T-cell (primary cell): ENCODE measurements around the gene MAP3K10. TPM values are rescaled to one million over a fixed set of nuclear protein-coding genes. Genes with fewer than 3 reads are reported as not detected.
"Not testable (repeated sequence)": the region's sequence is repeated elsewhere in the genome, so short reads cannot be mapped to it uniquely, and the experiment has no call there.

Source experiments
- ATAC-seq, 4 experiments: fragments of 200-7000 bp in 3 of 4; fragments of 150-1000 bp in 1 of 4; cut with Tn5 transposase; replicated peaks in 1 of 4; 1 replicate in 3 of 4; 2 replicates in 1 of 4; pipeline ENCODE4 v1.10.0; 2021; ENCODE audit warnings: moderate library complexity in 3 of 4, mild to moderate bottlenecking in 2 of 4, moderate number of reproducible peaks in 1 of 4
- CTCF ChIA-PET, 2 donors: fragments of 300-600 bp; sonication (Branson Sonifier 250); formaldehyde crosslinking; loops; one replicate each; lab custom pipeline; 2022; ENCODE audit warnings: antibody characterized with exemption in 2 of 2; lab: Charles Lee
- POLR2A ChIA-PET, 2 donors: fragments of 300-600 bp; sonication (Branson Sonifier 250); formaldehyde crosslinking; loops; one replicate each; lab custom pipeline; 2022; ENCODE audit warnings: antibody characterized with exemption in 2 of 2; lab: Charles Lee
- DNase-seq, 35 experiments: peaks; one replicate each; pipeline versions ENCODE4 v3.0.0 to v3.0.0-alpha.2; 2013 to 2023
- H3K27ac ChIP-seq: one replicate; pipeline ENCODE4 v1.5.1; 2013; ENCODE audit warnings: low read length
- H3K27me3 ChIP-seq, 2 experiments: replicated peaks in 1 of 2; 1 replicate in 1 of 2; 2 replicates in 1 of 2; pipeline versions ENCODE4 v1.6.1 to v1.7.0; 2013; ENCODE audit warnings: low read length in 1 of 2, mixed read lengths in 1 of 2; ENCODE audit not compliant: control insufficient read depth in 2 of 2, insufficient read depth in 2 of 2; ENCODE audit errors: extremely low read depth in 1 of 2
- H3K36me3 ChIP-seq, 2 donors: 1 replicate in 1 of 2; 2 replicates in 1 of 2; pipeline versions ENCODE4 v1.6.1 to v1.7.0; 2013; ENCODE audit warnings: low read length in 1 of 2; ENCODE audit not compliant: control insufficient read depth in 2 of 2, insufficient read depth in 1 of 2; ENCODE audit errors: extremely low read depth in 1 of 2
- H3K4me1 ChIP-seq, 2 experiments: 1 replicate in 1 of 2; 2 replicates in 1 of 2; pipeline versions ENCODE4 v1.6.1 to v1.7.0; 2013; ENCODE audit warnings: low read length in 2 of 2, mixed read lengths in 1 of 2; ENCODE audit not compliant: insufficient read depth in 2 of 2, control insufficient read depth in 1 of 2; ENCODE audit errors: extremely low read depth in 1 of 2
- H3K4me3 ChIP-seq, 2 donors: 1 replicate in 1 of 2; 2 replicates in 1 of 2; pipeline versions ENCODE4 v1.5.1 to v1.7.0; 2013; ENCODE audit warnings: mild to moderate bottlenecking in 2 of 2, low read length in 1 of 2, moderate library complexity in 1 of 2; ENCODE audit not compliant: control insufficient read depth in 1 of 2; ENCODE audit errors: extremely low read depth in 1 of 2
- H3K9me3 ChIP-seq: 2 replicates; pipeline ENCODE4 v1.7.0; 2013
- H3K27ac Mint-ChIP-seq, 2 donors: one replicate each; pipeline ENCODE4 v1.8.0; 2020 to 2021; ENCODE audit warnings: mild to moderate bottlenecking in 2 of 2, mixed read lengths in 2 of 2
- H3K27me3 Mint-ChIP-seq, 2 donors: one replicate each; pipeline ENCODE4 v1.8.0; 2021 to 2022; ENCODE audit warnings: mixed read lengths in 2 of 2
- H3K36me3 Mint-ChIP-seq: one replicate; pipeline ENCODE4 v1.8.0; 2021; ENCODE audit warnings: mixed read lengths
- H3K4me1 Mint-ChIP-seq, 3 donors: one replicate each; pipeline ENCODE4 v1.8.0; 2020 to 2022; ENCODE audit warnings: mixed read lengths in 3 of 3, mild to moderate bottlenecking in 1 of 3
- H3K4me3 Mint-ChIP-seq, 3 donors: one replicate each; pipeline ENCODE4 v1.8.0; 2020 to 2022; ENCODE audit warnings: mild to moderate bottlenecking in 3 of 3, mixed read lengths in 3 of 3, moderate library complexity in 3 of 3
- H3K9me3 Mint-ChIP-seq, 3 donors: one replicate each; pipeline ENCODE4 v1.8.0; 2020 to 2022; ENCODE audit warnings: mixed read lengths in 3 of 3
- WGBS: methylation state at CpG from one replicate; pipeline ENCODE4 v1.1.5; 2013; ENCODE audit warnings: missing lambda C conversion rate; ENCODE audit not compliant: insufficient coverage; 5-methylcytosine and 5-hydroxymethylcytosine counted together
- total RNA-seq, 35 experiments: library from RNA in 6 of 35; stranded (reverse) in 6 of 35; fragments of 120-200 nt in 1 of 35; gene quantifications; one replicate each; pipeline versions ENCODE4 v1.2.1 to v1.2.4 and lab custom pipeline; 2013 to 2026

Gene MAP3K10
- total RNA-seq, 5 donors from 2014 or later (not counting 1 experiment from before 2014, with no cell fraction given) = 20.9 to 39.6 (median 33.0) TPM

- H3K27me3 ChIP-seq, H3K4me1 Mint-ChIP-seq, H3K36me3 ChIP-seq, H3K9me3 Mint-ChIP-seq, H3K4me1 ChIP-seq, POLR2A ChIA-PET, H3K27ac ChIP-seq, H3K9me3 ChIP-seq, DNase-seq, H3K36me3 Mint-ChIP-seq, H3K4me3 ChIP-seq, H3K4me3 Mint-ChIP-seq, H3K27ac Mint-ChIP-seq, ATAC-seq, H3K27me3 Mint-ChIP-seq: not testable (repeated sequence)
- CTCF ChIA-PET = interaction anchor here in 1 of 2 donors (0.6 kb wide), 1 partner anchor 15 kb away, joined by 4 read pairs; no protein-coding TSS in a partner anchor
- WGBS = 85% methylated on average over 23 of the region's 30 CpGs
Observed at GRCh38 chr19:40169482-40170302, 21.5 kb upstream of the MAP3K10 start.

GRCh38 chr19:40170303-40170989 lies 20.8 kb upstream of the MAP3K10 start:
- H3K4me1 ChIP-seq, H3K4me1 Mint-ChIP-seq, H3K27me3 Mint-ChIP-seq, H3K4me3 Mint-ChIP-seq, H3K27ac ChIP-seq, H3K27me3 ChIP-seq, H3K36me3 Mint-ChIP-seq, H3K36me3 ChIP-seq, POLR2A ChIA-PET, H3K27ac Mint-ChIP-seq, DNase-seq, H3K9me3 Mint-ChIP-seq, H3K9me3 ChIP-seq, H3K4me3 ChIP-seq, ATAC-seq: not testable (repeated sequence)
- WGBS = 81% methylated on average over 30 of the region's 39 CpGs
- CTCF ChIA-PET = interaction anchor here in 1 of 2 donors (0.6 kb wide), 1 partner anchor 15 kb away, joined by 4 read pairs; no protein-coding TSS in a partner anchor

GRCh38 chr19:40171293-40171692 lies 19.9 kb upstream of the MAP3K10 start:
- H3K4me3 Mint-ChIP-seq, H3K27me3 Mint-ChIP-seq, H3K36me3 ChIP-seq, H3K9me3 ChIP-seq, H3K27ac ChIP-seq, ATAC-seq, H3K4me1 Mint-ChIP-seq, H3K36me3 Mint-ChIP-seq, DNase-seq, CTCF ChIA-PET, H3K27me3 ChIP-seq, H3K27ac Mint-ChIP-seq, H3K4me1 ChIP-seq, H3K4me3 ChIP-seq, H3K9me3 Mint-ChIP-seq: not testable (repeated sequence)
- POLR2A ChIA-PET = interaction anchor here in 1 of 2 donors (0.5 kb wide), 1 partner anchor 19 kb away, joined by 5 read pairs; no protein-coding TSS in a partner anchor
- 88% methylated on average over 4 of the region's 4 CpGs for WGBS

GRCh38 chr19:40174092-40174491 lies 17.1 kb upstream of the MAP3K10 start:
- H3K27me3 Mint-ChIP-seq = peaks cover 0 to 6% of the 10 kb centered on the region in 2 donors
- ChIA-PET CTCF (no interaction called here), POLR2A (no interaction called here)
- no CpG with 5 or more reads among the region's 4 CpGs for WGBS
- Histone ChIP-seq H3K9me3 (no peaks in the 10 kb centered on the region), H3K36me3 (no peaks in the 10 kb centered on the region), H3K27me3 (no peaks in the 10 kb centered on the region), H3K27ac (no peak overlapping the region), H3K4me1 (no peaks in the 10 kb centered on the region), H3K4me3 (no peak overlapping the region)
- ATAC-seq (no peak), DNase-seq (no peak)
- H3K4me1 Mint-ChIP-seq = no peaks in the 10 kb centered on the region
- H3K27ac Mint-ChIP-seq = no peak overlapping the region
- no peak overlapping the region for H3K4me3 Mint-ChIP-seq
- H3K36me3 Mint-ChIP-seq = no peaks in the 10 kb centered on the region
- no peaks in the 10 kb centered on the region for H3K9me3 Mint-ChIP-seq

- H3K36me3 Mint-ChIP-seq = no peaks in the 10 kb centered on the region
- ATAC-seq (no peak), DNase-seq (no peak)
- 100% methylated on average over 1 of the region's 5 CpGs for WGBS
- POLR2A ChIA-PET = no interaction called here
- H3K27me3 Mint-ChIP-seq = peaks cover 0 to 16% of the 10 kb centered on the region in 2 donors
- H3K4me3 Mint-ChIP-seq = no peak overlapping the region
- H3K4me3 ChIP-seq = no peak overlapping the region
- H3K4me1 Mint-ChIP-seq = no peaks in the 10 kb centered on the region
- H3K9me3 ChIP-seq = no peaks in the 10 kb centered on the region
- H3K9me3 Mint-ChIP-seq = no peaks in the 10 kb centered on the region
- no peak overlapping the region for H3K27ac ChIP-seq
- H3K27me3 ChIP-seq = peaks cover 2 to 9% of the 10 kb centered on the region in 2 experiments
- H3K4me1 ChIP-seq = no peaks in the 10 kb centered on the region
- no peak overlapping the region for H3K27ac Mint-ChIP-seq
- CTCF ChIA-PET = no interaction called here
- no peaks in the 10 kb centered on the region for H3K36me3 ChIP-seq
Observed at GRCh38 chr19:40175820-40176219, 15.4 kb upstream of the MAP3K10 start.

GRCh38 chr19:40177286-40178070 lies 13.7 kb upstream of the MAP3K10 start:
- peaks cover 0 to 16% of the 10 kb centered on the region in 2 donors for H3K27me3 Mint-ChIP-seq
- POLR2A ChIA-PET = no interaction called here
- ATAC-seq (no peak), DNase-seq (no peak)
- CTCF ChIA-PET = no interaction called here
- no peak overlapping the region for H3K27ac ChIP-seq
- no peak overlapping the region for H3K27ac Mint-ChIP-seq
- no peaks in the 10 kb centered on the region for H3K36me3 Mint-ChIP-seq
- no peaks in the 10 kb centered on the region for H3K4me1 ChIP-seq
- H3K9me3 ChIP-seq = no peaks in the 10 kb centered on the region
- H3K36me3 ChIP-seq = no peaks in the 10 kb centered on the region
- peaks cover 2 to 10% of the 10 kb centered on the region in 2 experiments for H3K27me3 ChIP-seq
- no peaks in the 10 kb centered on the region for H3K9me3 Mint-ChIP-seq
- 94% methylated on average over 3 of the region's 5 CpGs for whole genome bisulfite sequencing
- H3K4me3 Mint-ChIP-seq = no peak overlapping the region
- H3K4me3 ChIP-seq = no peak overlapping the region
- no peaks in the 10 kb centered on the region for H3K4me1 Mint-ChIP-seq
